PFSK-1 (cell line): Measurements from ENCODE around the gene AFTPH.

Source experiments
- FOXP2 ChIP-seq: optimal IDR thresholded peaks from 2 replicates; pipeline ENCODE3; 2011; ENCODE audit warnings: borderline replicate concordance, control low read depth, inconsistent platforms; ENCODE audit not compliant: insufficient read depth; ENCODE audit errors: extremely low read length, extremely low read depth
- POLR2AphosphoS5 ChIP-seq: IDR thresholded peaks from 2 replicates; pipeline ENCODE4 v1.6.1; 2012; ENCODE audit warnings: low read depth, mild to moderate bottlenecking, control low read depth, low read length, moderate library complexity
- TAF1 ChIP-seq: IDR thresholded peaks from 2 replicates; pipeline ENCODE4 v1.6.1; 2012; ENCODE audit warnings: low read length, control low read depth, borderline replicate concordance; ENCODE audit not compliant: insufficient read depth
- TF ChIP-seq, protein P1 (sequence below), 2 experiments: IDR thresholded peaks; 2 replicates each; pipeline versions ENCODE4 v1.6.1 to v1.8.0; 2011 to 2012; ENCODE audit warnings: low read depth in 2 of 2, low read length in 2 of 2, control low read depth in 1 of 2, inconsistent platforms in 1 of 2, mild to moderate bottlenecking in 1 of 2, moderate library complexity in 1 of 2; ENCODE audit not compliant: insufficient read depth in 1 of 2

DNA sequence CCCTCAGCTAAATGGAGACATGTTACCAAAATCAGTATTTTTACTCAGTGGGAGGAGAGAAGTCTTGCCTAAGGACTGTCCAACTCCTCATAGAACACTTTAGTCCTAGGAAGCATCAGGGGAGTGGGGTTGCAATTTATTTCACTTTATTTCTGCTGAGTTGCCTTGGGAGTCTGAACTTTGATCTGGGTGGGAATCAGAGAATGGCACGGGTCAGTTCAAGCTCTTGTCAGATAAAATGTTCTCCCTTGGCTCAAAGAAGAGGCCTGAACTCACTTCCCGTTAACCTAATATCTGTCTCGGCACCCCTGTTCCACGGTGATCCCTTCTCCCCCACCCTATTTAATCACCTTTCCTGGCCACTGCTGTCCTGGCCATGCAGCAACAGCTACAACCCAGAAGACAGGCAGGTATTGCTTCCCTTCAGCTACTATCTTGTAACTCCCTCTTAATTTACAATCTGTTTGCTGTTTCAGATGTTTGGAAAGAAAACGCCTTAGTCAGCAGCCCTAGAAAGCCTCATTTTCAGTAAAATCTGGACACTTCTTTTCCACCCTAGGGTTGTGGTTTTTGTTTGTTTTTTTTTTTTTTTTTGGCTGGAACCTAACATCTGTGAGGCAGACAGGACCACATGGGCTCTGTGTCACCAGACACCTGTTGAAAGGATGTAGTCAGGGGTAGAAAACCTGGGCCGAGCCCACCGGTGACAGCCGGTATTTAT, 77.1 kb downstream of the AFTPH start:
- TF ChIP-seq POLR2AphosphoS5: no peak
- TF ChIP-seq, protein P1, sequence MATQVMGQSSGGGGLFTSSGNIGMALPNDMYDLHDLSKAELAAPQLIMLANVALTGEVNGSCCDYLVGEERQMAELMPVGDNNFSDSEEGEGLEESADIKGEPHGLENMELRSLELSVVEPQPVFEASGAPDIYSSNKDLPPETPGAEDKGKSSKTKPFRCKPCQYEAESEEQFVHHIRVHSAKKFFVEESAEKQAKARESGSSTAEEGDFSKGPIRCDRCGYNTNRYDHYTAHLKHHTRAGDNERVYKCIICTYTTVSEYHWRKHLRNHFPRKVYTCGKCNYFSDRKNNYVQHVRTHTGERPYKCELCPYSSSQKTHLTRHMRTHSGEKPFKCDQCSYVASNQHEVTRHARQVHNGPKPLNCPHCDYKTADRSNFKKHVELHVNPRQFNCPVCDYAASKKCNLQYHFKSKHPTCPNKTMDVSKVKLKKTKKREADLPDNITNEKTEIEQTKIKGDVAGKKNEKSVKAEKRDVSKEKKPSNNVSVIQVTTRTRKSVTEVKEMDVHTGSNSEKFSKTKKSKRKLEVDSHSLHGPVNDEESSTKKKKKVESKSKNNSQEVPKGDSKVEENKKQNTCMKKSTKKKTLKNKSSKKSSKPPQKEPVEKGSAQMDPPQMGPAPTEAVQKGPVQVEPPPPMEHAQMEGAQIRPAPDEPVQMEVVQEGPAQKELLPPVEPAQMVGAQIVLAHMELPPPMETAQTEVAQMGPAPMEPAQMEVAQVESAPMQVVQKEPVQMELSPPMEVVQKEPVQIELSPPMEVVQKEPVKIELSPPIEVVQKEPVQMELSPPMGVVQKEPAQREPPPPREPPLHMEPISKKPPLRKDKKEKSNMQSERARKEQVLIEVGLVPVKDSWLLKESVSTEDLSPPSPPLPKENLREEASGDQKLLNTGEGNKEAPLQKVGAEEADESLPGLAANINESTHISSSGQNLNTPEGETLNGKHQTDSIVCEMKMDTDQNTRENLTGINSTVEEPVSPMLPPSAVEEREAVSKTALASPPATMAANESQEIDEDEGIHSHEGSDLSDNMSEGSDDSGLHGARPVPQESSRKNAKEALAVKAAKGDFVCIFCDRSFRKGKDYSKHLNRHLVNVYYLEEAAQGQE (IDR thresholded peaks at IDR 0.05; ENCODE audit: insufficient read depth in 1 of 2, low read depth in 2 of 2, low read length in 2 of 2): no peak
- no peak for TF ChIP-seq TAF1
- TF ChIP-seq FOXP2: no peak
